ENCODE measurements around the gene TRA2A. TPM values are rescaled to one million over a fixed set of nuclear protein-coding genes. Genes with fewer than 3 reads are reported as not detected.
A peak's percentile ranks its signal among the peaks of the same experiment; 100 is the strongest.

Gene TRA2A
- total and polyA plus RNA-seq, 2 of the 13 experiments (the other 11 are each of a cell fraction or from before 2014, with no cell fraction given), result 39.1 to 41.6 TPM

DNA sequence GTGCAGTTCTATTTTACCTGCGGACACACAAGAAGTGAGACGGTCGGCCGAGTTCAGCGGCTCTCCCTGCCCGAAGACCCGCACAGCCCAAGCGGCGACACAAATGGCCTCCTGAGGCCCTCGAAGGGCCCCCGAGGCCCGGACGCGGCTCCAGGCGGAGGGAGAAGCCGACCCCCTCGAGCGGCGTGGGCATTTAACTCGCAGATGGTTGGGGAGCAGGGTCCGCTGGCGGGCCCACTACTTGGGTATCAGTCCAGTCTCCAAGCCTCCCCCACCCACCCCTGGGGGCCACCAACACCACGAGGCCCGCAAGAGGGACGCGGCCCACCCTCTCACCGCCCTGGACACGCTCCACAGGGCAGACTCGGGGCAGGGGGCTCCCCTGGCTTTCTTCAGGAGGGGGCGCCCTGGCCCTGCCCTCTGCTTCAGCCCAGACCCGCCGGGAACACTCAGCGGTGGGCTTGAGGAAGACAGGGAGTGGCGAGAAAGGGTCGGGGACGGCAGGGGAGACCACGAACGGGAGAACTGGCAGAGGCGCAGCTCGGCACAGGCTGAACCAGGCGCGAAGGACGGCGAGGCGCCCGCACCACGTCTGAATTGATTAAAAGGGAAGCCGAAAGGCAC is 63.1 kb downstream of the TRA2A start (continued):
- TF ChIP-seq, protein P1, sequence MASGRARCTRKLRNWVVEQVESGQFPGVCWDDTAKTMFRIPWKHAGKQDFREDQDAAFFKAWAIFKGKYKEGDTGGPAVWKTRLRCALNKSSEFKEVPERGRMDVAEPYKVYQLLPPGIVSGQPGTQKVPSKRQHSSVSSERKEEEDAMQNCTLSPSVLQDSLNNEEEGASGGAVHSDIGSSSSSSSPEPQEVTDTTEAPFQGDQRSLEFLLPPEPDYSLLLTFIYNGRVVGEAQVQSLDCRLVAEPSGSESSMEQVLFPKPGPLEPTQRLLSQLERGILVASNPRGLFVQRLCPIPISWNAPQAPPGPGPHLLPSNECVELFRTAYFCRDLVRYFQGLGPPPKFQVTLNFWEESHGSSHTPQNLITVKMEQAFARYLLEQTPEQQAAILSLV (CRISPR knock-in tag; IDR thresholded peaks at IDR 0.05; ENCODE audit: borderline replicate concordance), result no peak
- TF ChIP-seq, protein P2, sequence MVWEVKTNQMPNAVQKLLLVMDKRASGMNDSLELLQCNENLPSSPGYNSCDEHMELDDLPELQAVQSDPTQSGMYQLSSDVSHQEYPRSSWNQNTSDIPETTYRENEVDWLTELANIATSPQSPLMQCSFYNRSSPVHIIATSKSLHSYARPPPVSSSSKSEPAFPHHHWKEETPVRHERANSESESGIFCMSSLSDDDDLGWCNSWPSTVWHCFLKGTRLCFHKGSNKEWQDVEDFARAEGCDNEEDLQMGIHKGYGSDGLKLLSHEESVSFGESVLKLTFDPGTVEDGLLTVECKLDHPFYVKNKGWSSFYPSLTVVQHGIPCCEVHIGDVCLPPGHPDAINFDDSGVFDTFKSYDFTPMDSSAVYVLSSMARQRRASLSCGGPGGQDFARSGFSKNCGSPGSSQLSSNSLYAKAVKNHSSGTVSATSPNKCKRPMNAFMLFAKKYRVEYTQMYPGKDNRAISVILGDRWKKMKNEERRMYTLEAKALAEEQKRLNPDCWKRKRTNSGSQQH (CRISPR knock-in tag; IDR thresholded peaks at IDR 0.05; ENCODE audit: low read depth), result no peak
- TF ChIP-seq TCF7 (IDR thresholded peaks at IDR 0.05; ENCODE audit: low read depth) (no peak), SMC3 (IDR thresholded peaks at IDR 0.05; ENCODE audit: low read length) (no peak), ZNF501 (CRISPR knock-in tag; IDR thresholded peaks at IDR 0.05) (no peak), FLYWCH1 (CRISPR knock-in tag; IDR thresholded peaks at IDR 0.05) (no peak), ZNF75D (CRISPR knock-in tag; IDR thresholded peaks at IDR 0.05; ENCODE audit: borderline replicate concordance) (no peak), ZNF550 (CRISPR knock-in tag; IDR thresholded peaks at IDR 0.05; ENCODE audit: borderline replicate concordance) (no peak), ZNF136 (CRISPR knock-in tag; IDR thresholded peaks at IDR 0.05; ENCODE audit: low read depth) (no peak), GLI4 (CRISPR knock-in tag; IDR thresholded peaks at IDR 0.05; ENCODE audit: borderline replicate concordance) (0 out of 2 replicates have a peak, but pooled peaks have one; percentile 48), ZNF670 (CRISPR knock-in tag; IDR thresholded peaks at IDR 0.05; ENCODE audit: borderline replicate concordance) (no peak), ZNF572 (CRISPR knock-in tag; IDR thresholded peaks at IDR 0.05) (no peak), KLF9 (CRISPR knock-in tag; IDR thresholded peaks at IDR 0.05; ENCODE audit: low read depth) (no peak), ZNF34 (CRISPR knock-in tag; IDR thresholded peaks at IDR 0.05; ENCODE audit: borderline replicate concordance) (no peak), ZBTB3 (CRISPR knock-in tag; IDR thresholded peaks at IDR 0.05; ENCODE audit: borderline replicate concordance, low read depth) (no peak), ASH2L (IDR thresholded peaks at IDR 0.05; ENCODE audit: insufficient read length, low read depth, low read length) (no peak), ATM (IDR thresholded peaks at IDR 0.05; ENCODE audit: borderline replicate concordance) (no peak)
- TF ChIP-seq, protein P3, sequence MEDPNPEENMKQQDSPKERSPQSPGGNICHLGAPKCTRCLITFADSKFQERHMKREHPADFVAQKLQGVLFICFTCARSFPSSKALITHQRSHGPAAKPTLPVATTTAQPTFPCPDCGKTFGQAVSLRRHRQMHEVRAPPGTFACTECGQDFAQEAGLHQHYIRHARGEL (CRISPR knock-in tag; IDR thresholded peaks at IDR 0.05), result no peak
- TF ChIP-seq, protein P4, sequence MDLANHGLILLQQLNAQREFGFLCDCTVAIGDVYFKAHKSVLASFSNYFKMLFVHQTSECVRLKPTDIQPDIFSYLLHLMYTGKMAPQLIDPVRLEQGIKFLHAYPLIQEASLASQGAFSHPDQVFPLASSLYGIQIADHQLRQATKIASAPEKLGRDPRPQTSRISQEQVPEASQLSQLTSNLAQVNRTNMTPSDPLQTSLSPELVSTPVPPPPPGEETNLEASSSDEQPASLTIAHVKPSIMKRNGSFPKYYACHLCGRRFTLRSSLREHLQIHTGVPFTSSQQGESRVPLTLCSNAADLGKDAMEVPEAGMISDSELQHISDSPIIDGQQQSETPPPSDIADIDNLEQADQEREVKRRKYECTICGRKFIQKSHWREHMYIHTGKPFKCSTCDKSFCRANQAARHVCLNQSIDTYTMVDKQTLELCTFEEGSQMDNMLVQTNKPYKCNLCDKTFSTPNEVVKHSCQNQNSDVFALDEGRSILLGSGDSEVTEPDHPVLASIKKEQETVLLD (CRISPR knock-in tag; IDR thresholded peaks at IDR 0.05; ENCODE audit: low read depth), result no peak
- TF ChIP-seq, protein P5, sequence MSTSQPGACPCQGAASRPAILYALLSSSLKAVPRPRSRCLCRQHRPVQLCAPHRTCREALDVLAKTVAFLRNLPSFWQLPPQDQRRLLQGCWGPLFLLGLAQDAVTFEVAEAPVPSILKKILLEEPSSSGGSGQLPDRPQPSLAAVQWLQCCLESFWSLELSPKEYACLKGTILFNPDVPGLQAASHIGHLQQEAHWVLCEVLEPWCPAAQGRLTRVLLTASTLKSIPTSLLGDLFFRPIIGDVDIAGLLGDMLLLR (CRISPR knock-in tag; IDR thresholded peaks at IDR 0.05), result no peak
- TF ChIP-seq, protein P6, sequence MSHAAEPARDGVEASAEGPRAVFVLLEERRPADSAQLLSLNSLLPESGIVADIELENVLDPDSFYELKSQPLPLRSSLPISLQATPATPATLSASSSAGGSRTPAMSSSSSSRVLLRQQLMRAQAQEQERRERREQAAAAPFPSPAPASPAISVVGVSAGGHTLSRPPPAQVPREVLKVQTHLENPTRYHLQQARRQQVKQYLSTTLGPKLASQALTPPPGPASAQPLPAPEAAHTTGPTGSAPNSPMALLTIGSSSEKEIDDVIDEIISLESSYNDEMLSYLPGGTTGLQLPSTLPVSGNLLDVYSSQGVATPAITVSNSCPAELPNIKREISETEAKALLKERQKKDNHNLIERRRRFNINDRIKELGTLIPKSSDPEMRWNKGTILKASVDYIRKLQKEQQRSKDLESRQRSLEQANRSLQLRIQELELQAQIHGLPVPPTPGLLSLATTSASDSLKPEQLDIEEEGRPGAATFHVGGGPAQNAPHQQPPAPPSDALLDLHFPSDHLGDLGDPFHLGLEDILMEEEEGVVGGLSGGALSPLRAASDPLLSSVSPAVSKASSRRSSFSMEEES (CRISPR knock-in tag; IDR thresholded peaks at IDR 0.05), result no peak

Data from HepG2 (cell line).